Measurements from ENCODE around the gene LDHA.

GRCh38 chr11:18392434-18393321, 1.7 kb upstream of the LDHA start:
- TF ChIP-seq POLR2A (IDR thresholded peaks at IDR 0.05) (no peak), CTCF (IDR thresholded peaks at IDR 0.05) (no peak)
